K562 treated with DMSO at 1 percent for 48 hours (cell line): ENCODE data around the gene HDX. TPM values are rescaled to one million over a fixed set of nuclear protein-coding genes. Genes with fewer than 3 reads are reported as not detected.

Source experiments
- total RNA-seq: library from RNA; unstranded; fragments of 300-600 nt; gene quantifications from 2 replicates; pipeline ENCODE4 v1.2.3, GENCODE V29; 2022; ENCODE audit warnings: low replicate concordance; ENCODE audit errors: extremely low read depth

The HDX gene, protein sequence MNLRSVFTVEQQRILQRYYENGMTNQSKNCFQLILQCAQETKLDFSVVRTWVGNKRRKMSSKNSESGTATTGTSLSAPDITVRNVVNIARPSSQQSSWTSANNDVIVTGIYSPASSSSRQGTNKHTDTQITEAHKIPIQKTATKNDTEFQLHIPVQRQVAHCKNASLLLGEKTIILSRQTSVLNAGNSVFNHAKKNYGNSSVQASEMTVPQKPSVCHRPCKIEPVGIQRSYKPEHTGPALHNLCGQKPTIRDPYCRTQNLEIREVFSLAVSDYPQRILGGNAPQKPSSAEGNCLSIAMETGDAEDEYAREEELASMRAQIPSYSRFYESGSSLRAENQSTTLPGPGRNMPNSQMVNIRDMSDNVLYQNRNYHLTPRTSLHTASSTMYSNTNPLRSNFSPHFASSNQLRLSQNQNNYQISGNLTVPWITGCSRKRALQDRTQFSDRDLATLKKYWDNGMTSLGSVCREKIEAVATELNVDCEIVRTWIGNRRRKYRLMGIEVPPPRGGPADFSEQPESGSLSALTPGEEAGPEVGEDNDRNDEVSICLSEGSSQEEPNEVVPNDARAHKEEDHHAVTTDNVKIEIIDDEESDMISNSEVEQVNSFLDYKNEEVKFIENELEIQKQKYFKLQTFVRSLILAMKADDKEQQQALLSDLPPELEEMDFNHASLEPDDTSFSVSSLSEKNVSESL
- total RNA-seq = not detected in 2 replicates

DNA sequence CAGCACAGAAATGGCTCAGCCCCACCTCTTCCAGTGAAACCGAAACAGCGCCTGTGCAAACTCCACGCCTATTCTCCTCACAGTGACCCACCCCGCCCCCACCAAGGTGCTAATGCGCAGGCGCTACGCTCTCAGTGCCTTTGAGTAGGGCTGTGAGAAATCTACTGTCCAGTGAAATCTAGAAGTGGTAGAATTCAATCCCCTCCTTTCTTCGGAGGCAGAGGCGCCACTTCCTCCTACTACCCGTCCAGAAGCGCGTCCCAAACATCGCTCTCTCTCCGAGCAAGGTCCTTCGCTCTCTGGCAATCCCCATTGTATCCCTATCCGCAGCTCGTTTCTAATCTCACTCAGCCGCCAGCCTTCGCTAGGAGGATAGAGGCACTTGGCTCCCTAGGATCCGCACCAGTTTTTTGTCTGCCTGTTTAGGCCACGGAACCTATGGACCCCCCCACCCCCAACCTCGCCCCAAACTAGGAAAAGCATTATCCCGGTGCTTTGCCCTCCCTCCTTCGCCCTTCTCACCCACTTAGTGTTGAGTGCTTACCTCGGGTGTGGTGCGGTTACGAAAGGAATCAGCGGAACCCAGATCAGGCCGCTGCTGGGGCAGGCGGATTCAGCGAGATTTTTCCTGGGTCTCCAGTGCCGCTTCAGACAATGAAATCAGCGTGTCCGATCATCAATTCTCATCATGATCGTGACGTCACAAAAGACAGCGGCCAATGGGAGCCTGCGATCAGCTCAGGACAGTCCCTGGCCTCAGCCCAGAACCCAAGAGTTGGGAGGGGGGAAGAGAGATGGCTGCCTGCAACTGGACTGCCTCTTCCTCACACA lies at the start of gene HDX:
Gene HDX, minus strand, starts transcription at position 656 of the 831 bp plus-strand sequence. CDS start 27,056 bp downstream, outside the sequence.

